Activated CD4-positive, CD25-positive, alpha-beta regulatory T cell treated with anti-CD3 and anti-CD28 coated beads, Interleukin-2, amount 50 U/mL, for 24 hours (primary cell): ENCODE data around the gene IFRD2.

ENCODE experiments used
- ATAC-seq, 2 donors: fragments of 150-1000 bp; cut with Tn5 transposase; one replicate each; pipeline ENCODE4 v1.10.0; 2021; ENCODE audit warnings: mild to moderate bottlenecking in 1 of 2, moderate library complexity in 1 of 2

IFRD2 gene, protein sequence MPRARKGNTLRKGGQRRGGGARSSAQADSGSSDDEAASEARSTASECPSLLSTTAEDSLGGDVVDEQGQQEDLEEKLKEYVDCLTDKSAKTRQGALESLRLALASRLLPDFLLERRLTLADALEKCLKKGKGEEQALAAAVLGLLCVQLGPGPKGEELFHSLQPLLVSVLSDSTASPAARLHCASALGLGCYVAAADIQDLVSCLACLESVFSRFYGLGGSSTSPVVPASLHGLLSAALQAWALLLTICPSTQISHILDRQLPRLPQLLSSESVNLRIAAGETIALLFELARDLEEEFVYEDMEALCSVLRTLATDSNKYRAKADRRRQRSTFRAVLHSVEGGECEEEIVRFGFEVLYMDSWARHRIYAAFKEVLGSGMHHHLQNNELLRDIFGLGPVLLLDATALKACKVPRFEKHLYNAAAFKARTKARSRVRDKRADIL

DNA sequence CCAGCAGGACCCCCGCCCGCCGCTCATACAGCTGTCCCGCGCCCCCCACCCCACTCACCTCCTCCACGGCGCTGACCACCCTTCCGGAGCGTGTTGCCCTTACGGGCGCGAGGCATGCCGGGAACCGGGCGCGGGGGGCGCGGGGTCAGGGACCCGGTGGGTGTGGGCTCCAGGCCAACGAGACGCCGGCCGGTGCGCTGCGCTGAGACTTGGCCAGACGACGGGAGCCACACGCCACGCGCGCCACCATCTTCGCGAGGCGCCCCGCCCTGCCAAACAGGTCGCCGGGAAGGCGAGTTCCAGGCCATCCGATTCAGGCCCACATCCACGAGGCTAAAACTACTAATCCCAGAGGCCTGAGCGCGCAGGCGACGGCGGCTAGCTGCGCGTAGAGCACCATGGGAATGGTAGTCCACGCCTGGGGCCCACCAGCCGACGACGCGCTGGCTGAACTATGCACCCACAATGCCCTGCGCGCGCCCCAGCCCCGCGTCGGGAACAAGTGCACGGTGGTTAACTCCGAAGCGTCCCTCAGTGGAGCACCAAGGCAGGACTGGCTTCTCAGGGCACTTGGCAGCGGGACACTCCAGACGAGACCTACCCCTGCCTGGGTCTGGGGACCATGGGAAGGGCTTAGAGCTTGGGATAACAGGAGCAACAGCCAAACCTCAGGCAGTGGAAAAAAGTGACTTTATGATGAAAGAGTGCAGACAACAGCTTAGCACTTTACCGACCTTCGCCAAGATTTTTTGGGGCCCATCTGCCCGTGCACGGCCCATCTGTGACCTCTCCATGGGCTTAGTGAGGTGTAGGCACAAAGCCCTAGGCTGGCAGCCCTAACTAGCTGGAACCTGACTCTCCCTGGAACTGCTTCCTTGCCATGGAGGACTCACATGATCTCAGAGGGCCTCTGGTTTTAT lies at the start of gene IFRD2:
TSS of gene IFRD2 (minus strand) at position 271 of the 920 bp plus-strand sequence. CDS start at position 116, 155 bp downstream.
- peak; percentile 97 to 99 for ATAC-seq

DNA sequence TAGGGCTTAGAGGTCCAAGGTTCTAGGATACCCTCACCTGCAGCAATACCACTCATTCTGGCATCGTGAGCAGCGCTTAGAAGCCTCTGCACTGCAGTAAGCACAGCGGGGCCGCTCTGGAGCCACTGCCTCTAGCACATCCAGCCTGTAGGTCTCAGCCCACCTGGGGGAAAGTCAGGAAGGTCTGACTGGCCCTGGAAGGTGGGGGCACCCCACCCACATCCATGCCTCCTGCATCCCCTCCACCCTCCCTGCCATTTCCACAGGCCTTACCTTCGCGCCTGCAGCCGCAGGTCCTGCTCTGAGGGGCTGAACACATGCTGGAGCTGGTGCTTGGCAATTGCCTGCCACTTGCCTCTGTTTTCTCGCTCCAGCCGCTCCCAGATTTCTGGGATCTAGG lies 49.3 kb upstream of the IFRD2 start:
- ATAC-seq = no peak

DNA sequence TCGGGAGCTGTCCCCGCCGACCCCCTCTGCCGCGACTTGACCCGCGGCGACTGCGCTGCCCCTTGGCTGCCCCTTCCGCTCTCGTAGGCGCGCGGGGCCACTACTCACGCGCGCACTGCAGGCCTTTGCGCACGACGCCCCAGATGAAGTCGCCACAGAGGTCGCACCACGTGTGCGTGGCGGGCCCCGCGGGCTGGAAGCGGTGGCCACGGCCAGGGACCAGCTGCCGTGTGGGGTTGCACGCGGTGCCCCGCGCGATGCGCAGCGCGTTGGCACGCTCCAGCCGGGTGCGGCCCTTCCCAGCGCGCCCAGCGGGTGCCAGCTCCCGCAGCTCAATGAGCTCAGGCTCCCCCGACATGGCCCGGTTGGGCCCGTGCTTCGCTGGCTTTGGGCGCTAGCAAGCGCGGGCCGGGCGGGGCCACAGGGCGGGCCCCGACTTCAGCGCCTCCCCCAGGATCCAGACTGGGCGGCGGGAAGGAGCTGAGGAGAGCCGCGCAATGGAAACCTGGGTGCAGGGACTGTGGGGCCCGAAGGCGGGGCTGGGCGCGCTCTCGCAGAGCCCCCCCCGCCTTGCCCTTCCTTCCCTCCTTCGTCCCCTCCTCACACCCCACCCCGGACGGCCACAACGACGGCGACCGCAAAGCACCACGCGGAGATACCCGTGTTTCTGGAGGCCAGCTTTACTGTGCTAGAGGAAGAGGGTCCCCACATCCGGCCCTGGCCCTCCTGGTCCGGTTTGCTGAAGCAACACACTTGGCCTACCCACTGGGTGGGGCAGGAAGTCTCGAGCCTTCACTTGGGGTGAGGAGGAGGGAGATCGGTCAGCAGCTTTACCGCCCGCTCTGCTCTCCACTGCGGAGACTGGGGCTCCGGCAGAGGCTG lies 48.5 kb upstream of the IFRD2 start, which contains the start of gene RASSF1:
TSS of gene RASSF1 (minus strand) at position 389 of the 882 bp plus-strand sequence. CDS start at position 358, 31 bp downstream.
- peak; percentile 12 to 17 for ATAC-seq

DNA sequence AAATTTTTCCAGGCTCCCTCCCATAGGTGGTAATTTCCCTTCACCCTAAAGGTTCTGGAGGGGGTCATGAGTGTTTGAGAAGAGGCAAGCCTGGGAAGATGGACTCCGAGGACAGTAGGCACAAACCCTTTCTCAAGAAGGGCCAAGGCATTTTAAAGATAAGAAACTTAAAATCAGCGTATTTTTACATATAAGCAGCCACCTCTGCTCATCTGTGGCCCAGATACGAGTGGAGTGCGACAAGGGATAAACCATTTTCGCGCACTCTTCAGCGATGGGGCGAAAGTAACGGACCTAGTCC lies 47.9 kb upstream of the IFRD2 start:
- no peak for ATAC-seq

DNA sequence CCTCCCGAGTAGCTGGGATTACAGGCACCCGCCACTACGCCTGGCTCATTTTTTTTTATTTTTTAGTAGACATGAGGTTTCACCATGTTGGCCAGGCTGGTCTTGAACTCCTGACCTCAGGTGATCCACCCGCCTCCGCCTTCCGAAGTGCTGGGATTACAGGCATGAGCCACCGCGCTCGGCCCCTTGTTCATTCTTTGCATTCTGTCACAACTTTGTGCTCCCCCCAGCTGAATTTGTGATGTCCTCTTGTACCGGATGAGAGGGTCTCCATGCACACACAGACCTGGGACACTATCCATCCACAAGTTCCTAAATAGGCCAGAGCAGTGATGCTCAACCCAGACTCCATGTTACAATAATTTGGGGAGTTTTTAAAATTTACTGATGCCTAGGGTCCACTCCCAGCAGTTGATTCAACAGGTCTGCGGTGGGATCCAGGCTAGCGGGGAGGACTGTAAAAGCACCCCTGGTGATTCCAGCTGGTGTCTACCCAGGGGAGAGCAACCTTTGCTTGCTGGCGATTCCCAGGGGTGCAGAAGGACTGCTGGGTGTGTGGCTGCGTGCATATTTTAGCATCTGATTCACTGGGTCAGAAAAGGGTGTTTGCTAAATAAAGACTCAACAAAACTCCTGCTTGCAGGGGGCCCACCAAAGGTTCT lies 47.4 kb upstream of the IFRD2 start:
- no peak for ATAC-seq

DNA sequence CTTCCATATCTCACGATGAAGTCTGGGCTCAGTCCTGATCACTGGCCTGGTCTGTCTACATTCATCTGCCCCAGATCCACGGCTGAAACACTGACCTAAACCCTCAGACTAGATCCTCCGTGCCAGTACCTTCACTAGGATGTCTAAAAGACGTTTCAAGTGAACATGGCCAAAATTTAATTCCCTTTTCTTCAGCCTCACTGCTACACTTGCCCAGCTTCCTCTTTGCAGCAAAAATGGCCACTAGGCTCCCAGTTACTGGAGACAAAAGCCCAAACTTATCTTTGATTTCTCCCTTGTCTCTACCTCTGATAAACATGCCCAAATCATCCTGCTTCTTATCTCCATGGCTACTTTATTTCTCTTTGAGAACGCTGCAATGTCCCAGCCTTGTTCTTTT lies 46.7 kb upstream of the IFRD2 start:
- ATAC-seq = no peak

DNA sequence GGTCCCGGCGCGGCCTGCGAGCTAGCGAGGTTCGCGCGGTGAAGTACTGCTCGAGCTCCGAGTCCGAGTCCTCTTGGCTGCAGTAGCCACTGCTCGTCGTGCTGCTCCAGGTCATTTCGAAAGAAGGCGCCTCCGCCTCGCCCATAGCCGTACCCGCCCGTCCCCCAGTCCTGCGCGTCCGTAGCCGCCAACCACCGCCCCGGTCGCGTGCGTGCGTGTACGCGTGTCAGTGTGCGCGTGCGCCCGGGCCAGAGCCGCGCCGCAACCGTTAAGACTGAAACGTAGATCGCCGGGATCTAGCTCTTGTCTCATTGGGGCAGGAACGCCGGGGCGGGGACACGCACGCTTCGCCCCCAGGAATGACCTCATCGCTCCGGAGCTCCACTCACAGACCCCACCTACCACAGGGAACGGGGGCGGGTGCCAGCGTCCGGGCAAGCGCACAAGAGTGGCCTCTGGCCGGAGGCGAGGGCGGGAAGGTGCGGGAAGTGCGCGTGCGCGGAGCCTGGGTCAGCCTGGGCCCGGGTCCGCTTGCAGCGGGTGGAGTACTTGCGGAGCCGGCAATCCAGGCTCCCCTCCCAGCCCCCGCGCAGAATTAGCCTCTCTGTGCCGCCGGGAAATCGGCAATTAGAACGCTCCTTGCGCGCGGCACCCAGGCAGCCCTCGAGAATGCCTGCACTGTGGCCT lies 45.1 kb upstream of the IFRD2 start:
- ATAC-seq = peak; percentile 83 to 84

DNA sequence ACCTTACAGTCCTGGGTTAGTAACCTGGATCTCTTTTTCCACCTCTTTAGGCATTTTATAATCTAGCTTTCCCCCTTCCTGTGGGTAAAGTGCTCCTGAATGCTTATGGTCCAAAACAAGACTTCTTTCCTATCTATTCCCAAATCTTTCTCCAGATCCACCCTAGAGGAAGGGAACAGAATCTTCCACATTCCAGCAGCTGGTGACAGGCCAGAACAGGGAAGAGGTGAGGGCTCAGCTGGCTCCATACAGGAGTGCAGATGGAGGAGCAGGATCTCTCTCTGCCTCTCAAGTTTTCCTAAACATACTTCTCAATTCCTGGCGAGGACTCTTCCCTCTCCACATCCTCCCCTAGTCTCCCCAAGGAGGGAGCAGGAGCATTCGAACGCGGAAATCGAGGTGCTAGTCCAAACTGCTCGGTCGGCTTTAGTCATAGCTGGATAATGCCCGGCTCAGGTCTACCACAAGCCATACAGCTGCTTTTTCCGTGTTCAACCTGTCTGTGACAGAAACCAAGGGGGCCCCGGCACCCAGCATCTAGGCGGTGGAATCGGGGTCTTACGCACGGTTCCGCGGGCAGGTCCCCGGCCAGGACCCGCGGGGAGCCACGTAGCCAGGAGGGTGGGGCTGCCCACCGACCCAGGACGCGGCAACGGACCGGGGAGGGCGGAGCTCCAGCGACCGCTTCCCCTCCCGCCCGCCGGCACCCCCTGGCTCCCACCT lies 44.4 kb upstream of the IFRD2 start:
- ATAC-seq = peak; percentile 34 to 36

DNA sequence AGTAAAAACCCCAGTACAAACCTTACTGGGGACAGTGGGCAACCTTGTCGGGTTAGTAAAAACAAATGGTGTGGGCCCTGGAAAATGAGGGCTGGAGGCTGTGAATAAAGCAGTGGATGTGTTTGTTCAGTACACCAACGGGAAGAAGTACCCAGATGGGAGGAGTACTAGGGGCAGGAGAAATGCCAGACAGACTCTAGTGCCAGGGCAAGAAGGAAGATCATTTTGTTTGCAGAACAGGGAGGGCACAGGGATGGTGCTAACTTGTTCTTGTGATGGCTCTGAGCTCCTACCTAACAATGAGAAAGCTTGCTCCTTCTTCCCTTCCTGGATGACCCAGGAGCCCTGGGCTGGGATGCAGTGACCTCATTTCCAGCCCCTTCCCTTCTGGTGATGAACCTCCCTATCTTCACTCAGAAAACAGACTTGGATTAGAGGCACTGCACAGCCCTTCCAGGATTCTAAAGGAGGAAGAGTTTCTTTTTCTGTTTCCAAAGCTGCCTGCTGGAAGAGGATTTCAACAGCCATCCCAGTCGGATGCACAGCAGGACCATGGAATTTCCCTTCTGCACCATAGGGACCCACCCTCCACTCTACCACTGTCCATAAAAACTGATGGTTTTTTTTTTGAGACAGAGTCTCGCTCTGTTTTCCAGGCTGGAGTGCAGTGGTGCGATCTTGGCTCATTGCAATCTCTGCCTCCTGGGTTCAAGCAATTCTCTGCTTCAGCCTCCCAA lies 42.3 kb upstream of the IFRD2 start:
- no peak for ATAC-seq

DNA sequence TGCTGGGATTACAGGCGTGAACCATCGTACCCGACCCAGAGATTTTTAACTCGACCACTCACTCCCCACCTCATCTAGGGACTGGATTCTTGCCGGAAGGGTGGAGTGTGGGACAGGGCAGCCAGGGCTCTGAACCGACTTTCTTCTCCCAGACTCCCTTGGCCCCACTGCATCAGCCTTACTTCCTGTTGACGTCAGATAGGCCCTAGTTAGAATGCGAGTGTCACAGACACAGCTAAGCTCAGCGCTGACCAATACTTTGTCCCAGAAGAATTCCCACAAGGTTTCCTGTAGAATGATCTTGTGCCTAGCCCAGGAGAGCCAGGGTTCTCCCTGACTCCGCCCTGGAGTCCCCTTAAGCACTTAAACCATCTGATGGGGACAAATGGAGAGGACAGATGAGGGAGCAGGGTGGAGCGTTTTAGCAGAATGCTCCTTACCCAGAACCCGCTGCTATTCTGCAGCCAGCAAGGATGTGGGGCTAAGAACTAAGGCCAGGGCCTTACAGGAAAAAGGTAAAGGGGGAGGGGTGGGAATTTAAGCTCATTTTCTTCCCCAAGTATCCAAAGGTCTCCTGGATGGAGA lies 41.6 kb upstream of the IFRD2 start:
- ATAC-seq = no peak

DNA sequence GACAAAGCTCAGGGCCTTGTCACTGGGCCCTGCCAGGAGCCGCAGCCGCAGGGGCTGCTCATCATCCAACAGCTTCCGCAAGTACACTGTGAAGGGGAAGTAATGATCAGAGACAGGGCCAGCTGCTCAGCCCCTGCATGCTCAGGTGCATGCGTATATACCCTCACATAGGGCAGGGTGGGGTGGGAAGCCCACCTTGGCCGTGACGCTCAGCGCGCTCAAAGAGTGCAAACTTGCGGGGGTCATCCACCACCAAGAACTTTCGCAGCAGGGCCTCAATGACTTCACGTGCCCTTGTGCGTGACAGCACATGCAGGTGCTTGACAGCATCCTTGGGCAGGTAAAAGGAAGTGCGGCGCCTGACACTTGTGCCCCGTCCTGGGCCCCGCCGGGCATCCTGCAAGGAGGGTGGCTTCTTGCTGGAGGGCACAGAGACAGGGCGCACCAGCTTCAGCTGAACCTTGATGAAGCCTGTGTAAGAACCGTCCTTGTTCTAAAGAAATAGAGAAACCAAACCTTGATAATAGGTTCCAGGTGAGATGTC lies 39.2 kb upstream of the IFRD2 start:
- no peak for ATAC-seq

DNA sequence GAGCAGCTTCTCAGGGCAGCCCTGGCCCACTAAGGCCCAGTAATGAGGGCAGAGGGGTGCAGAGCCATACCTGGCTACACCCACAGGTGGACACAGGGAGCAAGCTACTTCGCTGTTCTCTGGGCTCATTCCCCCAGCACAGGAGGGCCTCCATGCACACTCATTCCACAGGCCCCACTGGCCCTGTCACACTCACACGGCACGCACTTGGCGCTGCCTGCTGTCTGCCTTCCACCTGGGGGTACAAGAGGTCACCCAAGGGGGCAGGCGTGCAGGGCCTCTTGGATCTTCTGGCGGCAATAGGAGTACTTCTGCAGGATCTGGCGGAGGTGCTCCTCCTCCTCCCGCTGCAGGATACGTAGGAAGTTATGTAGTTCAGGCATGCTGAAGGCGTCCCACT lies 38.1 kb upstream of the IFRD2 start:
- no peak for ATAC-seq

DNA sequence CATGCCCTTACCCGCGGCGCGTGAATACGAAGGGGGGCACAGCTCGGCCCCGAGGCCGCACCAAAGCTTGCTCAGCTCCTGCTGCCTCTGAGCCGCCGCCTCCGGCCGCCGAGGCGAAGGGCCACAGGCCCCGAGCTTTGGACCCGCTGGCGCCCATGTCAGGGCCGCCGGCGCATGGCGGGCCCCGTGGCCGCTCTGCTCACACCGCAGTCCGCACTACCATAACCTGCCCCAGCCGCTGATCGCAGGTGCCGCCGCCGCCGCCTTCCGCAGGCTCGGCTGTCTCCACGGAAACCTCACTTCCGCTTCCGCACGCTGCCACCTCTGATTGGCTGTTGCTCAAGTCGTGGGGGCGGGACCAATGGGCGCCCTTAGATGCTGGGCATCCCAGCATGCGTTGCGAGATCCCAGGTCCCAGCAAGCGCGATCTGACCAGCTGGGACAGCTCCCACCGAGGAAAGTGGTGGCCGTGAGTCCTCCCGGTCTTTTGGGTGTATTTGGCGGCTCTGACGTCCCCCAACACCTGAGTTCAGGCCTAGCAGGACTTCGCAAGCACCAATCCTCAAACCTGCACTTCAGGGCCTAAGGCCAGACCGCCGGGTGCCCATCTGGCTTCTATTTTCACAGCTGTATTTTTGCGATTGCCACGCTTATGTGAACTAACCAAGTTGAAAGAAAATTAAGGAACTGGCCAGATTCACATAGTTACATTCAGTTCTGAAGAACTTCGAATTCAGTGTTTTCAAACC lies 35.9 kb upstream of the IFRD2 start, which contains the start of gene TUSC2:
TSS of gene TUSC2 (minus strand) at position 281 of the 749 bp plus-strand sequence. CDS start at position 157, 124 bp downstream.
- ATAC-seq = peak; percentile 95 to 96

DNA sequence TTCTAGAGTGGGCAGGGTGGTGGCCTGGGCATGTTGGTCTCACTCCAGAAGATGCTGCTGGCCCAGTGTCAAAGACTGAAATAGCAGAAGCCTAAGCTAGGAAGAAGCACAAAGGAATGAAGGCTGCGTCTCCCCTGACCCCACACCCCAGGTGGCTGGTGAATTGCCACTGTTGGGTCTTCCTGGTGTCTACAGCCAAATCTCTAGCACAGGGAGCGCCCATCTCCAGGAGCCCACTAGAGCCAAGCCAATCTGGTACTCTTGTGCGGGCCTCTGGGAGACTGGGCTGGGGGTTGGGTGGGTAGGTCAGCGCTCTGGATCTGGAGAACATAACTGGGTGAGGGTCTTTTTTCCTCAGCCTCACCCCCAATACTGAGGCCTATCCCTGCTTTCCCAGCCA lies 34.9 kb upstream of the IFRD2 start:
- no peak for ATAC-seq

DNA sequence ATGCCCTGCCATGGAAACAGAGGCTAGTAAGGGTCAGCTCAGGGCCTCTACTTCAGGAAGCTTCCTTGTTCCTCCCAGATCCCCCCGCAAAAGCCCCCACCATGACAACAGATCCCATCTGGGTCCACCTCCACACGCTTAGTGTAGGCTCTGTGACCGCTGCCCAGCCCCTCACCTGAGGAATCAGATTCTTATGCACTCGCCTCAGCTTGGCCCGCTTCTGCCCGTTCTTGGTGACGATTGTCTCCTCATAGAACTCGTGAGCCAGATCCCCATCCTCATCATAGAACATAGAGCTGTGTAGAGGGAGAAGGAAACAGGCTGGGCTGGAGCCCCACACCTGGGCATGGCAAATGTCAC lies 33.9 kb upstream of the IFRD2 start:
- ATAC-seq = no peak

DNA sequence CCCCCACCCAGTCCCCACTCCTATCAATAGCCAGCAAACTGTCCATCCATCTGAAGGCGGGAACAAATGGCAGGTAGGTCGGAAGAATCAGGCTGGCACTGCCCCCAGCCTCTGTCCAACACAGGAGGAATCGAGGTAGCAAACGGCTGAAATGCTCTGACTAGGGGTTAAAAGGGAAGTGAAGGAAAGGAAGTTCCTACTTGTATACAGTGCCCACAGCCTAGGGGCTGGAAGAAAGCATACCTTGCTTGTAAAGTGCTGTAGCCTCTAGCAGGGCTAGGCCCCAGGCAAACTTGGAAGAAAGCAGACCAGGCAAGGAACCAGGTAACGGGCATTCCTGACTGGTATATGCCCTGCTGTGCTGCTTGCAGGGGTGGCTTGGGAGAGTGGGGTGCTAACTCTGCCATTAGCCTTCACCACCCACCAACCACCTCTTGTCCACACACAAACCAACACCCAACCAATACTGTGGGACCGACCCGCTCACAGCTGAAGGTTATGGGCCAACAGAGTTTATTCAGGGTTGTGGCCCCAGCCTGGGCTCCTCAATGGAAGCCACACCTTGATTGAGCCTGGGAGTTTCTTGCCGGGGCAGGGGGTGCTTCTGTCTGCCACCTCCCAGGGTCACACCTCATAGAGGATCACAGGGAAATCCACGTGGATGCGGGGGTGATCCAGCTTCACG lies 33.4 kb upstream of the IFRD2 start:
- ATAC-seq = no peak

DNA sequence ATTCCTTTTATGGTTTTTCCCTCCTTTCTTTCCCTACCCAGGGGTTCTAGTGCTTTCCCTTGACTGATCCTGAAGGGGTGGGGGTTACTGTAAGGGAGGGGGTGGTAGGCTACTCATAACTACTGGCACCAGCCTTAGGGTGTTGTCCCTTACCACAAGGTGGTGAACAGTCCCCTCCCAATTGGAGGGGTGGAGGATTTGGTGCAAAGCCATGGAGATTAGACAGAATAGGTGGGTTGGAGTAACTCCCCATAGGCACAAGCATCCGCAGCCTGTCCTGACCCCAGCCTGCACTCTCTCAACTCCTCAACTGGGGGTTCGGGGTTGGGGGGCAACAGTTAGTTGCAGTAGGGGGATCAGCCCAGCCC lies 32.9 kb upstream of the IFRD2 start:
- no peak for ATAC-seq
